Pulmonary artery endothelial cell (primary cell): Measurements from ENCODE around the gene CFAP100. TPM values are rescaled to one million over a fixed set of nuclear protein-coding genes. Genes with fewer than 3 reads are reported as not detected.

ENCODE experiments used
- DNase-seq: peaks from one replicate; pipeline ENCODE4 v3.0.0-alpha.2; 2011; ENCODE audit warnings: low read depth, low spot score
- total RNA-seq: library from RNA; depleted of rRNA; stranded (reverse); fragments of >200 nt; gene quantifications from 2 replicates; pipeline ENCODE4 v1.2.3, GENCODE V29; 2014

The CFAP100 gene
- total RNA-seq, result not detected in 2 replicates

GRCh38 chr3:126394179-126394976 is at the start of gene CFAP100:
TSS of gene CFAP100 (plus strand) at chr3:126394909. CDS start at chr3:126396001, 1,092 bp downstream.
- DNase-seq, result no peak

GRCh38 chr3:126345231-126345630 is 49.5 kb upstream of the CFAP100 start:
- no peak for DNase-seq

GRCh38 chr3:126345641-126346460 is 48.9 kb upstream of the CFAP100 start:
- DNase-seq, result no peak

GRCh38 chr3:126346466-126346865 is 48.2 kb upstream of the CFAP100 start:
- no peak for DNase-seq

GRCh38 chr3:126347543-126348161 is 47.1 kb upstream of the CFAP100 start:
- DNase-seq, result no peak

GRCh38 chr3:126348308-126348920 is 46.3 kb upstream of the CFAP100 start:
- no peak for DNase-seq

- DNase-seq, result no peak
Measured at GRCh38 chr3:126349071-126349470, 45.6 kb upstream of the CFAP100 start.

- no peak for DNase-seq
Measured at GRCh38 chr3:126349611-126350501, 44.9 kb upstream of the CFAP100 start.

- no peak for DNase-seq
Measured at GRCh38 chr3:126350502-126351085, 44.1 kb upstream of the CFAP100 start.

GRCh38 chr3:126351086-126351770 is 43.5 kb upstream of the CFAP100 start:
- no peak for DNase-seq

GRCh38 chr3:126351771-126352475 is 42.8 kb upstream of the CFAP100 start:
- DNase-seq, result no peak

GRCh38 chr3:126352476-126353454 is 41.9 kb upstream of the CFAP100 start:
- DNase-seq, result no peak

GRCh38 chr3:126353694-126354321 is 40.9 kb upstream of the CFAP100 start:
- DNase-seq, result no peak

- no peak for DNase-seq
Measured at GRCh38 chr3:126354776-126355175, 39.9 kb upstream of the CFAP100 start.

GRCh38 chr3:126355251-126355650 is 39.5 kb upstream of the CFAP100 start:
- DNase-seq, result no peak

- peak; percentile 83 for DNase-seq
Measured at GRCh38 chr3:126355777-126356372, 38.8 kb upstream of the CFAP100 start.
